ENCODE data around the gene HOXB6.

The HOXB6 gene

GRCh38 chr17:48609759-48610281 lies 5.0 kb upstream of the HOXB6 start:
- no peak overlapping the region for H3K4me3 ChIP-seq (ENCODE audit: low read depth, low read length)
- in situ Hi-C loops (cut with HindIII; ENCODE audit: low sequenced_read_pairs), result no loop called here
- no peak for TF ChIP-seq CTCF (IDR thresholded peaks at IDR 0.05; ENCODE audit: low read depth, low read length, missing control alignments)
- DNase-seq (ENCODE audit: low read depth), result no peak

- TF ChIP-seq CTCF (IDR thresholded peaks at IDR 0.05; ENCODE audit: low read depth, low read length, missing control alignments), result no peak
- no peak for DNase-seq (ENCODE audit: low read depth)
- in situ Hi-C loops (cut with HindIII; ENCODE audit: low sequenced_read_pairs), result no loop called here
- H3K4me3 ChIP-seq (ENCODE audit: low read depth, low read length), result no peak overlapping the region
Observed at GRCh38 chr17:48609033-48609432, 4.2 kb upstream of the HOXB6 start.

GRCh38 chr17:48608494-48608834 lies 3.7 kb upstream of the HOXB6 start:
- in situ Hi-C loops (cut with HindIII; ENCODE audit: low sequenced_read_pairs), result no loop called here

GRCh38 chr17:48606892-48607614 lies 2.3 kb upstream of the HOXB6 start:
- TF ChIP-seq CTCF (IDR thresholded peaks at IDR 0.05; ENCODE audit: low read depth, low read length, missing control alignments), result no peak
- no peak for DNase-seq (ENCODE audit: low read depth)
- in situ Hi-C loops (cut with HindIII; ENCODE audit: low sequenced_read_pairs), result no loop called here
- no peak overlapping the region for H3K4me3 ChIP-seq (ENCODE audit: low read depth, low read length)

More at GRCh38 chr17:48608494-48608834, 3.7 kb upstream of the HOXB6 start:
- no peak overlapping the region for H3K4me3 ChIP-seq (ENCODE audit: low read depth, low read length)
- no peak for DNase-seq (ENCODE audit: low read depth)
- TF ChIP-seq CTCF (IDR thresholded peaks at IDR 0.05; ENCODE audit: low read depth, low read length, missing control alignments), result no peak

- DNase-seq (ENCODE audit: low read depth), result no peak
- in situ Hi-C loops (cut with HindIII; ENCODE audit: low sequenced_read_pairs), result no loop called here
- no peak for TF ChIP-seq CTCF (IDR thresholded peaks at IDR 0.05; ENCODE audit: low read depth, low read length, missing control alignments)
- no peak overlapping the region for H3K4me3 ChIP-seq (ENCODE audit: low read depth, low read length)
Observed at GRCh38 chr17:48605991-48606891, 1.5 kb upstream of the HOXB6 start.

- no peak overlapping the region for H3K4me3 ChIP-seq (ENCODE audit: low read depth, low read length)
Observed at GRCh38 chr17:48605409-48605919, 678 bp upstream of the HOXB6 start.

More at GRCh38 chr17:48605409-48605919, 678 bp upstream of the HOXB6 start:
- TF ChIP-seq CTCF (IDR thresholded peaks at IDR 0.05; ENCODE audit: low read depth, low read length, missing control alignments), result no peak
- in situ Hi-C loops (cut with HindIII; ENCODE audit: low sequenced_read_pairs), result no loop called here
- DNase-seq (ENCODE audit: low read depth), result no peak
